Measurements from ENCODE around the gene NSUN3. TPM values are rescaled to one million over a fixed set of nuclear protein-coding genes. Genes with fewer than 3 reads are reported as not detected.

The NSUN3 gene
- total and polyA plus RNA-seq, 2 of the 8 experiments (the other 6 are each of a cell fraction or from before 2014, with no cell fraction given), result 2.1 to 5.1 TPM

DNA sequence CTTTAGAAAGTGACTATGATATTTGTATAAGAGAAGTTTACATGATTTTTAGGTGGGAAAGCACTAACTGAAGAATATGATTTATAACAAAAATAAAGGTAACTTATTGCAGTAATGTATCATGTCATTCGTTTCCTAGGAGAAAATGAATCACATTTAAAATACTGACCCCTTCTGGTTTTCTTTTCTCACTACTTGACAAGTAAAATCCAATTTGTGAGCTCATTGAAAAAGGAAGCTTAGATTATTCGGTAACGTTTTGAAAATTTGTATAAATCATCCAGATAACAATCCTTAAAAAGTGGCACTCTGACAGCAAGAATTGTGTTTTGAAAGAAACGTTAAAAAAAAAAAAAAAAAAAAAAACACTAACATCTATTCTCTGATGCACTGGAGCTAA lies 39.0 kb downstream of the NSUN3 start:
- H2BK5ac ChIP-seq (ENCODE audit: low read depth, low read length), result no peak overlapping the region
- H2BK15ac ChIP-seq (ENCODE audit: low read length), result no peak overlapping the region
- no peak overlapping the region for H2AK5ac ChIP-seq (ENCODE audit: low read depth, low read length)
- no peak overlapping the region for H4K91ac ChIP-seq (replicated peaks; ENCODE audit: insufficient read length, low read length)
- no peak overlapping the region for H3K14ac ChIP-seq (ENCODE audit: insufficient read length)
- H3K23me2 ChIP-seq (ENCODE audit: low read depth, low read length), result no peaks in the 10 kb centered on the region
- H3K4me2 ChIP-seq (ENCODE audit: insufficient read depth in 1 of 2, low read depth in 2 of 2, low read length in 2 of 2), result no peak overlapping the region
- H4K20me1 ChIP-seq (replicated peaks in 1 of 2; ENCODE audit: control insufficient read depth in 1 of 2, insufficient read depth in 2 of 2, low read length in 2 of 2), result no peaks in the 10 kb centered on the region
- H3K56ac ChIP-seq (replicated peaks; ENCODE audit: insufficient read length, low read depth, low read length), result no peak overlapping the region
- no peaks in the 10 kb centered on the region for H3K9me3 ChIP-seq (ENCODE audit: insufficient read depth in 2 of 2, low read depth in 1 of 2, low read length in 1 of 2)
- ChIA-PET CTCF (ENCODE audit: partially characterized antibody) (interaction anchor here (0.6 to 1.2 kb wide), 5 partner anchors 8 to 97 kb away, joined by 3 to 5 read pairs (median 3); no protein-coding TSS in a partner anchor), POLR2A (ENCODE audit: partially characterized antibody) (no interaction called here)
- no peaks in the 10 kb centered on the region for H3K27me3 ChIP-seq (replicated peaks in 1 of 4; ENCODE audit: control insufficient read depth in 3 of 4, extremely low read depth in 1 of 4, insufficient read depth in 3 of 4, low read length in 3 of 4)
- H4K5ac ChIP-seq (ENCODE audit: insufficient read length, low read depth, low read length), result no peak overlapping the region
- H3K9ac ChIP-seq (replicated peaks in 1 of 4; ENCODE audit: extremely low read depth in 1 of 4, low read depth in 3 of 4, low read length in 3 of 4), result no peak overlapping the region
- H2AFZ ChIP-seq (ENCODE audit: low read length), result no peak overlapping the region
- no peaks in the 10 kb centered on the region; a peak in 1 of 8 replicates for H3K36me3 ChIP-seq (ENCODE audit: control insufficient read depth in 2 of 4, insufficient read depth in 4 of 4, low read length in 3 of 4)
- no peak overlapping the region for H2BK120ac ChIP-seq (replicated peaks; ENCODE audit: low read depth, low read length)
- H3K4me3 ChIP-seq (ENCODE audit: extremely low read depth in 1 of 4, insufficient read depth in 2 of 4, low read depth in 3 of 4, low read length in 4 of 4), result no peak overlapping the region
- H3K4ac ChIP-seq (replicated peaks; ENCODE audit: insufficient read length, low read depth, low read length), result no peak overlapping the region
- no peaks in the 10 kb centered on the region for H3K79me1 ChIP-seq (ENCODE audit: low read depth, low read length)
- no peaks in the 10 kb centered on the region for H3K79me2 ChIP-seq (ENCODE audit: control insufficient read depth in 1 of 2, insufficient read depth in 2 of 2, low read length in 2 of 2)
- H2BK12ac ChIP-seq (ENCODE audit: low read depth, low read length), result no peak overlapping the region
- DNase-seq (ENCODE audit: low read depth in 1 of 2, low spot score in 2 of 2) (no peak), FAIRE-seq (no peak)
- no peak overlapping the region for H3K18ac ChIP-seq (ENCODE audit: extremely low read depth, low read length)
- no peak overlapping the region for H2BK20ac ChIP-seq (ENCODE audit: low read length)
- no peak overlapping the region for H4K8ac ChIP-seq (ENCODE audit: extremely low read depth, insufficient read depth, low read length)
- no peak overlapping the region for H3K27ac ChIP-seq (ENCODE audit: low read depth, low read length)
- no peaks in the 10 kb centered on the region for H3K4me1 ChIP-seq (replicated peaks in 1 of 4; ENCODE audit: control insufficient read depth in 3 of 4, insufficient read depth in 4 of 4, low read length in 3 of 4)
- no peak overlapping the region for H3K23ac ChIP-seq (ENCODE audit: insufficient read length)
- 94% methylated on average over 3 of the region's 4 CpGs; no CpG with 5 or more reads in 1 of the 2 experiments for WGBS, 2 experiments (ENCODE audit: extremely low coverage in 1 of 2, insufficient coverage in 1 of 2, insufficient read length in 1 of 2, insufficient replicate concordance in 2 of 2, low coverage in 1 of 2, low lambda C conversion rate in 2 of 2, missing lambda C conversion rate in 1 of 2)
- TF ChIP-seq NANOG (IDR thresholded peaks at IDR 0.05; ENCODE audit: insufficient read depth, low read depth, low read length, poor library complexity, severe bottlenecking), result no peak
- no peak for TF ChIP-seq SP4 (IDR thresholded peaks at IDR 0.05; ENCODE audit: low read length)
- no peak for TF ChIP-seq RFX5 (IDR thresholded peaks at IDR 0.05; ENCODE audit: borderline replicate concordance, low read depth, low read length)
- TF ChIP-seq, protein P1, sequence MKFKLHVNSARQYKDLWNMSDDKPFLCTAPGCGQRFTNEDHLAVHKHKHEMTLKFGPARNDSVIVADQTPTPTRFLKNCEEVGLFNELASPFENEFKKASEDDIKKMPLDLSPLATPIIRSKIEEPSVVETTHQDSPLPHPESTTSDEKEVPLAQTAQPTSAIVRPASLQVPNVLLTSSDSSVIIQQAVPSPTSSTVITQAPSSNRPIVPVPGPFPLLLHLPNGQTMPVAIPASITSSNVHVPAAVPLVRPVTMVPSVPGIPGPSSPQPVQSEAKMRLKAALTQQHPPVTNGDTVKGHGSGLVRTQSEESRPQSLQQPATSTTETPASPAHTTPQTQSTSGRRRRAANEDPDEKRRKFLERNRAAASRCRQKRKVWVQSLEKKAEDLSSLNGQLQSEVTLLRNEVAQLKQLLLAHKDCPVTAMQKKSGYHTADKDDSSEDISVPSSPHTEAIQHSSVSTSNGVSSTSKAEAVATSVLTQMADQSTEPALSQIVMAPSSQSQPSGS (IDR thresholded peaks at IDR 0.05; ENCODE audit: low read length), result no peak
- TF ChIP-seq FOSL1 (IDR thresholded peaks at IDR 0.05; ENCODE audit: insufficient read depth, low read depth, low read length), result no peak
- no peak for TF ChIP-seq BRCA1 (IDR thresholded peaks at IDR 0.05; ENCODE audit: low read depth, low read length)
- TF ChIP-seq CREB1 (IDR thresholded peaks at IDR 0.05), result no peak
- TF ChIP-seq RBBP5 (IDR thresholded peaks at IDR 0.05; ENCODE audit: borderline replicate concordance, low read depth, low read length), result no peak
- 0 out of 4 replicates have a peak, but pooled peaks of 1 of the 2 experiments have one; percentile 3 for TF ChIP-seq RAD21 (IDR thresholded peaks at IDR 0.05 in 1 of 2, conservative IDR thresholded peaks at IDR 0.05 in 1 of 2; ENCODE audit: low read depth in 2 of 2, low read length in 2 of 2)
- TF ChIP-seq EZH2 (IDR thresholded peaks at IDR 0.05; ENCODE audit: low read depth, low read length, severe bottlenecking), result no peak
- no peak for TF ChIP-seq KDM1A (IDR thresholded peaks at IDR 0.05; ENCODE audit: borderline replicate concordance, low read length)
- no peak for TF ChIP-seq CHD2 (IDR thresholded peaks at IDR 0.05; ENCODE audit: low read length)
